Adrenal gland (tissue), 12 donors: ENCODE measurements around the gene HID1. TPM values are rescaled to one million over a fixed set of nuclear protein-coding genes. Genes with fewer than 3 reads are reported as not detected.
A peak's percentile ranks its signal among the peaks of the same experiment; 100 is the strongest.

ENCODE experiments used
- DNase-seq, 7 donors: peaks; one replicate each; pipeline ENCODE4 v3.0.0-alpha.2; 2019 to 2020
- H3K27ac ChIP-seq, 5 donors: fragments of 200-600 bp; sonication (generic) in 4 of 5; 1 replicate in 3 of 5; 2 replicates in 2 of 5; pipeline versions ENCODE4 v1.5.1 to v1.8.0; 2016 to 2020; ENCODE audit warnings: mild to moderate bottlenecking in 1 of 5
- H3K27me3 ChIP-seq: fragments of 200-600 bp; 2 replicates; pipeline ENCODE4 v1.8.0; 2021
- H3K36me3 ChIP-seq, 2 donors: fragments of 200-600 bp; replicated peaks in 1 of 2; 1 replicate in 1 of 2; 2 replicates in 1 of 2; pipeline versions ENCODE4 v1.5.1 to v1.8.0; 2018 to 2022
- H3K4me1 ChIP-seq, 2 donors: fragments of 200-600 bp; replicated peaks in 1 of 2; 1 replicate in 1 of 2; 2 replicates in 1 of 2; pipeline versions ENCODE4 v1.5.1 to v1.8.0; 2018 to 2021
- H3K4me3 ChIP-seq, 4 donors: fragments of 200-600 bp; sonication (generic) in 3 of 4; one replicate each; pipeline ENCODE4 v1.5.1; 2016 to 2018
- H3K9me3 ChIP-seq, 3 donors: fragments of 200-600 bp; sonication (generic) in 1 of 3; replicated peaks in 1 of 3; 1 replicate in 2 of 3; 2 replicates in 1 of 3; pipeline versions ENCODE4 v1.5.1 to v1.8.0; 2016 to 2021
- CTCF ChIP-seq, 6 experiments: fragments of 450-650 bp in 4 of 6; fragments of 200-600 bp in 2 of 6; sonication (generic) in 1 of 6; IDR thresholded peaks; 1 replicate in 5 of 6; 2 replicates in 1 of 6; pipeline versions ENCODE4 v1.5.1 to v1.8.0; 2016 to 2021; ENCODE audit warnings: antibody characterized with exemption in 6 of 6, mild to moderate bottlenecking in 2 of 6, moderate library complexity in 1 of 6
- POLR2A ChIP-seq, 2 donors: fragments of 450-650 bp; IDR thresholded peaks; one replicate each; pipeline ENCODE4 v1.6.1; 2017; ENCODE audit warnings: antibody characterized with exemption in 2 of 2, mild to moderate bottlenecking in 2 of 2, moderate library complexity in 1 of 2
- WGBS, 4 donors: extraction: QIAGEN DNeasy Blood & Tissue Kit in 2 of 4; methylation state at CpG; one replicate each; pipeline versions ENCODE4 v1.1.5 to v1.1.7; 2013 to 2017; 5-methylcytosine and 5-hydroxymethylcytosine counted together
- intact Hi-C, 2 donors: fragments of 100-400 bp; cut with DNase I; formaldehyde crosslinking; loops; one replicate each; pipeline versions ENCODE4 v1.14.1 to v1.15.0; 2022 to 2023
- polyA plus RNA-seq, 3 donors: library from polyadenylated mRNA; stranded (reverse); fragments of 200-250 nt in 2 of 3; fragments of 350-450 nt in 1 of 3; fragmentation: Illumina TruSeq in 1 of 3; extraction: RNeasy Lipid Tissue Mini Kit (QIAGEN cat#74804) in 1 of 3; gene quantifications; one replicate each; pipeline ENCODE4 v1.2.3, GENCODE V29; 2013 to 2014
- total RNA-seq, 9 donors: library from RNA; depleted of rRNA in 4 of 9; stranded (reverse); fragments of >200 nt in 4 of 9; fragments of 120-200 nt in 1 of 9; fragmentation: NEBNext Ultra II Directional in 1 of 9; extraction: Animal tissue kit (Norgen Biotek cat#: 25700) in 1 of 9; gene quantifications; one replicate each; pipeline versions ENCODE4 v1.1.0 to v1.2.4, GENCODE V29; 2013 to 2023
- donor health status: healthy with polysubstance abuse.
- donor health status: Bipolar disorder and iron deficiency.
- donor health status: DM: yes; HTN: yes; CAD: no.
- donor health status: DM: no; HTN: no; CAD: no.
- donor health status: DM: no; HTN: no; CAD: no.
- donor health status: DM: yes; HTN: yes; CAD: no.

The HID1 gene
- total and polyA plus RNA-seq, 12 donors = 2.8 to 42.6 (median 8.3) TPM

- Histone ChIP-seq H3K27me3 (no peaks in the 10 kb centered on the region), H3K36me3 (no peaks in the 10 kb centered on the region), H3K9me3 (no peaks in the 10 kb centered on the region), H3K27ac (no peak overlapping the region), H3K4me1 (no peaks in the 10 kb centered on the region), H3K4me3 (no peak overlapping the region)
- WGBS, 4 donors = 24 to 41% (median 39%) methylated on average over 10 to 23 of the region's 23 CpGs
- DNase-seq = peak; percentile 86 to 97 (median 91)
- TF ChIP-seq POLR2A (IDR thresholded peaks at IDR 0.05) (no peak), CTCF (IDR thresholded peaks at IDR 0.05) (peak; percentile 73 to 88 (median 86))
- intact Hi-C loops = loop anchor here (5.0 to 10.0 kb wide), 3 partner anchors 45 to 240 kb away; partner anchors contain the start of gene ARMC7 (in 1 of the 2)
Observed at GRCh38 chr17:74961657-74962350, 10.8 kb downstream of the HID1 start.

- TF ChIP-seq CTCF (IDR thresholded peaks at IDR 0.05) (peak; percentile 27 to 70 (median 56)), POLR2A (IDR thresholded peaks at IDR 0.05) (no peak)
- DNase-seq = peak; percentile 52 to 83 (median 72)
- 28 to 58% (median 37%) methylated on average over 18 to 19 of the region's 19 CpGs for WGBS, 4 donors
- intact Hi-C loops = loop anchor here (5.0 to 10.0 kb wide), 3 partner anchors 47 to 242 kb away; partner anchors contain the start of gene ARMC7 (in 1 of the 2)
- Histone ChIP-seq H3K9me3 (no peaks in the 10 kb centered on the region), H3K4me1 (no peaks in the 10 kb centered on the region), H3K27ac (no peak overlapping the region), H3K4me3 (no peak overlapping the region), H3K36me3 (no peaks in the 10 kb centered on the region), H3K27me3 (no peaks in the 10 kb centered on the region)
Observed at GRCh38 chr17:74960570-74961342, 11.8 kb downstream of the HID1 start.

- intact Hi-C loops = loop anchor here (5.0 to 10.0 kb wide), 6 partner anchors 38 to 242 kb away; partner anchors contain the start of genes OTOP2 (in 2 of the 2), USH1G (in 2 of the 2) and ARMC7 (in 1 of the 2)
- no peaks in the 10 kb centered on the region for H3K27me3 ChIP-seq
- H3K4me3 ChIP-seq = no peak overlapping the region
- no peak for DNase-seq
- TF ChIP-seq CTCF (IDR thresholded peaks at IDR 0.05) (no peak), POLR2A (IDR thresholded peaks at IDR 0.05) (no peak)
- H3K4me1 ChIP-seq = no peaks in the 10 kb centered on the region
- H3K36me3 ChIP-seq = no peaks in the 10 kb centered on the region
- H3K9me3 ChIP-seq = no peaks in the 10 kb centered on the region
- H3K27ac ChIP-seq = no peak overlapping the region
- WGBS, 4 donors = 59 to 81% (median 70%) methylated on average over 6 to 14 of the region's 14 CpGs
Observed at GRCh38 chr17:74959826-74960515, 12.6 kb downstream of the HID1 start.
